Effector memory CD4-positive, alpha-beta T cell (primary cell): ENCODE results near the gene FBXO41.

Experiments
- DNase-seq, 3 donors: peaks; one replicate each; pipeline ENCODE4 v3.0.0-alpha.2; 2020
- H3K27ac ChIP-seq: 2 replicates; pipeline ENCODE4 v1.7.0; 2013; ENCODE audit warnings: mild to moderate bottlenecking, low read length, moderate library complexity; ENCODE audit not compliant: insufficient read depth, poor library complexity, severe bottlenecking
- H3K27me3 ChIP-seq: replicated peaks from 2 replicates; pipeline ENCODE4 v1.7.0; 2013; ENCODE audit warnings: mild to moderate bottlenecking, low read length; ENCODE audit not compliant: insufficient read depth, control insufficient read depth, poor library complexity, severe bottlenecking
- H3K36me3 ChIP-seq: 2 replicates; pipeline ENCODE4 v1.7.0; 2013; ENCODE audit warnings: mild to moderate bottlenecking, low read length, moderate library complexity; ENCODE audit not compliant: control insufficient read depth, insufficient read depth
- H3K4me1 ChIP-seq: 2 replicates; pipeline ENCODE4 v1.7.0; 2013; ENCODE audit warnings: low read length, mild to moderate bottlenecking; ENCODE audit not compliant: control insufficient read depth, insufficient read depth, poor library complexity, severe bottlenecking
- H3K4me3 ChIP-seq: 2 replicates; pipeline ENCODE4 v1.7.0; 2013; ENCODE audit warnings: low read length, low read depth, mild to moderate bottlenecking; ENCODE audit not compliant: insufficient read depth, poor library complexity, severe bottlenecking
- H3K9me3 ChIP-seq: 2 replicates; pipeline ENCODE4 v1.7.0; 2013; ENCODE audit warnings: mild to moderate bottlenecking, low read length, moderate library complexity; ENCODE audit not compliant: control insufficient read depth

The FBXO41 gene

DNA sequence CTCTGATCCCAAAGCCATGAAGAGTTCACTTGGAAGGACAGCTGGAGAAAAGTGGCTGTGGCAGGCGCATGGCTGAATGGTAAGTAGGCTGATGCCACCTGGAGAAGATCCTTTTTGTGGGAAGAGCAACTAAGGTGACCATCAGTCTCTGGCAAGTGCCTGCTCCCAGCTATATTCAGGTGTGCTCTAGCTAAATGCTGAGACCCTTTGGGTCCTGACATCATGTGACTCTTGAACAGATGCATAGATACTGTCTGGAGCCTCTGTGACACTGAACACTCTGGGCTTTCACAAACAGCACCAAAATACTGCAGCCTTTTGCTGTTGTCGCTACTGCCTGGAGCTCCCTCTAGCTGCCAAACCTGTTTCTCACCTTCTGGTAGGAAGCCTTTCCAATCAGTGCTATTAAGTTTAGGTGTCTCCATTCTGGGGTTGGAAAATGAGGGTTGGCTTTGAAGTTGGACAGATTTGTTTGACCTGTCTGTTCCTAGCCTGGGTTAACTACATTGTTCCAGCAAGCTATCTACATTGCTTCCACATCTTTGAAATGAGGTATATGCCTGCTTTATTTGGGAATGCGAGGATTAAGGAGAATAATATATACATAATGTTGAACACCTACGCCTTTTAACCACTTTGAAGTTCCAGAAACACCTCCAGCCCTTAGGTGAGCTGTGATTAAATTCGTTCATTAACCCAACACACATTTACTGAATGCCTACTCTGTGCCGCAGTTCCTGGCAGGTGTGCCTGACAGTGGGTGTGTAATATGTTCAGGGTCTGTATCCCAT, 6.0 kb upstream of the FBXO41 start:
- peaks cover 28% of the 10 kb centered on the region for H3K4me1 ChIP-seq
- H3K27me3 ChIP-seq: peaks cover 39% of the 10 kb centered on the region
- no peaks in the 10 kb centered on the region for H3K9me3 ChIP-seq
- H3K27ac ChIP-seq: no peak overlapping the region
- H3K36me3 ChIP-seq: no peaks in the 10 kb centered on the region
- DNase-seq: peak in 1 of 3 donors; percentile 24
- no peak overlapping the region for H3K4me3 ChIP-seq

GRCh38 chr2:73289304-73289703, 5.0 kb upstream of the FBXO41 start:
- H3K36me3 ChIP-seq: no peaks in the 10 kb centered on the region
- H3K27me3 ChIP-seq: peaks cover 29% of the 10 kb centered on the region
- no peaks in the 10 kb centered on the region for H3K9me3 ChIP-seq
- H3K27ac ChIP-seq: no peak overlapping the region
- peaks cover 28% of the 10 kb centered on the region for H3K4me1 ChIP-seq
- H3K4me3 ChIP-seq: no peak overlapping the region
- DNase-seq: no peak

GRCh38 chr2:73286134-73286655, 1.9 kb upstream of the FBXO41 start:
- H3K27me3 ChIP-seq: peaks cover 6% of the 10 kb centered on the region
- no peak overlapping the region for H3K27ac ChIP-seq
- H3K9me3 ChIP-seq: no peaks in the 10 kb centered on the region
- H3K36me3 ChIP-seq: no peaks in the 10 kb centered on the region
- DNase-seq: no peak
- H3K4me1 ChIP-seq: peaks cover 11% of the 10 kb centered on the region
- H3K4me3 ChIP-seq: no peak overlapping the region

GRCh38 chr2:73285159-73285739, 971 bp upstream of the FBXO41 start:
- Histone ChIP-seq H3K27me3 (no peaks in the 10 kb centered on the region), H3K4me3 (peak overlapping the region; percentile 66), H3K9me3 (no peaks in the 10 kb centered on the region), H3K4me1 (peaks cover 8% of the 10 kb centered on the region), H3K36me3 (no peaks in the 10 kb centered on the region), H3K27ac (peak overlapping the region; percentile 18)
- no peak for DNase-seq

- H3K36me3 ChIP-seq: no peaks in the 10 kb centered on the region
- peak overlapping the region; percentile 66 for H3K4me3 ChIP-seq
- H3K27ac ChIP-seq: no peak overlapping the region
- no peak for DNase-seq
- H3K4me1 ChIP-seq: peaks cover 8% of the 10 kb centered on the region
- H3K27me3 ChIP-seq: no peaks in the 10 kb centered on the region
- no peaks in the 10 kb centered on the region for H3K9me3 ChIP-seq
Measured at GRCh38 chr2:73283545-73284295, 558 bp downstream of the FBXO41 start.

DNA sequence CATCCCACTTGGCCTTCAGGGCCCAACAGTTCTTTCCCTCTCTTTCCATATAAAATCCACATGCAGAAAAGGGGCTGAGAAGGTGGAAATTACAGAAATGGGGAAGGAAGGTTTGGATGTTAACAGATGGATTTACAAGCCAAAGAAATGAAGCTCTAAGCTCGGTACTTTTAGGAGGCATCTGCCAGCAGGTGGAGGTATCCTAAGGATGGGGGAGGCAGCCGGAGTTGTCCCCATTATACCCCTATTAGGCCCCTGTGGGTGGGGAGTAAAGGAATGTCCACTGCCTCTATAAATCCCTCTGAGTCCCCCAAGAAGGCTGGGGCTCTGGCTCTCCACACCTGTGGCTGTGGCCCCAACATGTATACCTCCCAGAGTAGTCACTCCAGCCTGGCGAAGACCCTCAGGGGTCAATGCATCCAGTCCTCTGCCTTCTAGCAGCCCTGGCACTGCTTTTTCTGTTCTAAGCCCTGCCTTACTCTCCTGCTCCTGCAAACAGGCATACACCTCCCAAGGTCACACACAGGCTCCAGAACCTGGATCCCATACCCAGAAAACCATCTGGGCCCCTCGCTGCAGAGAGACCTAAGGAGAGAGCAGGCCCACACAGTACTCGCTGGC, 1.2 kb downstream of the FBXO41 start:
- DNase-seq: no peak
- Histone ChIP-seq H3K4me3 (peak overlapping the region; percentile 66), H3K36me3 (no peaks in the 10 kb centered on the region), H3K27ac (no peak overlapping the region), H3K4me1 (peaks cover 8% of the 10 kb centered on the region), H3K27me3 (no peaks in the 10 kb centered on the region), H3K9me3 (no peaks in the 10 kb centered on the region)

DNA sequence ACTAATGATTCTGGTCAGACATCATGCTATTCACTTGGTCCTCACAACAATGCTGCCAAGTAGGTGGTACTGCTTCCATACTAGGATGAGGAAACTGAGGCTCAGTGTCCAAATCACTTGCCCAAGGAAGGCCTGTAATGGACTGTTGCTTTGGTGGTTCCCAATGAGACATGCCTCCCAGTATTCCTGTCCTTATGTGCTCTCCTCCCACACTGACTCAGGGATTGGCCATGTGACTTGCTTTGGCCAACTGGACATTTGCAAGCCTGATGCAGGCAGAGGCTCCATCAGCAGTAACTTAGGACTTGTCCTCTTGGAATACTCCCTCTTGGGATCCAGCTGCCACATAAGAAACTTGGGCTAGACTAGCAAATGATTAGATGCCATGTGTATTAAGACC, 3.0 kb downstream of the FBXO41 start:
- H3K36me3 ChIP-seq: no peaks in the 10 kb centered on the region
- peaks cover 8% of the 10 kb centered on the region for H3K4me1 ChIP-seq
- H3K27ac ChIP-seq: no peak overlapping the region
- DNase-seq: no peak
- H3K4me3 ChIP-seq: no peak overlapping the region
- H3K27me3 ChIP-seq: no peaks in the 10 kb centered on the region
- H3K9me3 ChIP-seq: no peaks in the 10 kb centered on the region

- H3K27me3 ChIP-seq: no peaks in the 10 kb centered on the region
- no peak overlapping the region for H3K27ac ChIP-seq
- no peaks in the 10 kb centered on the region for H3K36me3 ChIP-seq
- H3K4me1 ChIP-seq: peaks cover 8% of the 10 kb centered on the region
- no peaks in the 10 kb centered on the region for H3K9me3 ChIP-seq
- DNase-seq: no peak
- H3K4me3 ChIP-seq: no peak overlapping the region
Measured at GRCh38 chr2:73279852-73280251, 4.4 kb downstream of the FBXO41 start.

GRCh38 chr2:73272270-73272669, 12.0 kb downstream of the FBXO41 start:
- Histone ChIP-seq H3K27ac (no peak overlapping the region), H3K9me3 (no peaks in the 10 kb centered on the region), H3K27me3 (no peaks in the 10 kb centered on the region), H3K4me1 (no peaks in the 10 kb centered on the region), H3K36me3 (no peaks in the 10 kb centered on the region), H3K4me3 (no peak overlapping the region)
- no peak for DNase-seq
